ENCODE measurements around the gene RAD51B. TPM values are rescaled to one million over a fixed set of nuclear protein-coding genes. Genes with fewer than 3 reads are reported as not detected.

RAD51B gene
- polyA plus RNA-seq, 1 donor (not counting 4 experiments of a cell fraction or from before 2014, with no cell fraction given) = 13.3 TPM

- Histone ChIP-seq H3K27ac (ENCODE audit: control insufficient read depth, insufficient read depth, low read length) (no peak overlapping the region), H3K79me2 (ENCODE audit: control insufficient read depth, insufficient read depth, low read length) (no peaks in the 10 kb centered on the region), H3K36me3 (ENCODE audit: control insufficient read depth in 2 of 2, extremely low read depth in 1 of 2, insufficient read depth in 2 of 2, low read length in 2 of 2) (no peaks in the 10 kb centered on the region), H3K4me3 (ENCODE audit: control insufficient read depth in 2 of 3, extremely low read depth in 1 of 3, insufficient read depth in 2 of 3, low read depth in 1 of 3, low read length in 3 of 3) (no peak overlapping the region), H4K20me1 (ENCODE audit: control insufficient read depth, extremely low read depth, insufficient read depth, low read length) (no peaks in the 10 kb centered on the region), H3K9me1 (ENCODE audit: control insufficient read depth, extremely low read depth, insufficient read depth, low read length) (no peaks in the 10 kb centered on the region), H3K9ac (ENCODE audit: control insufficient read depth, extremely low read depth, insufficient read depth, low read length) (no peak overlapping the region), H2AFZ (ENCODE audit: control insufficient read depth, low read length) (no peak overlapping the region), H3K9me3 (ENCODE audit: control insufficient read depth, low read depth, low read length) (no peaks in the 10 kb centered on the region), H3K27me3 (ENCODE audit: control insufficient read depth, extremely low read depth, insufficient read depth, low read length) (no peaks in the 10 kb centered on the region), H3K4me2 (ENCODE audit: control insufficient read depth, extremely low read depth, insufficient read depth, low read depth, low read length) (no peak overlapping the region), H3K4me1 (ENCODE audit: control insufficient read depth, extremely low read depth, insufficient read depth, low read length) (no peaks in the 10 kb centered on the region)
- TF ChIP-seq EZH2 (IDR thresholded peaks at IDR 0.05; ENCODE audit: low read length) (no peak), CTCF (optimal IDR thresholded peaks at IDR 0.05 in 1 of 3, IDR thresholded peaks at IDR 0.05 in 1 of 3, conservative IDR thresholded peaks at IDR 0.05 in 1 of 3; ENCODE audit: extremely low read depth in 1 of 3, insufficient read depth in 2 of 3, low read length in 3 of 3) (no peak)
- DNase-seq (ENCODE audit: low read depth, low spot score) (no peak), FAIRE-seq (no peak)
- dilution Hi-C loops (cut with MboI; ENCODE audit: extremely low pct_ligation_motif_present, low sequenced_read_pairs) = no loop called here
These were observed 473.0 kb downstream of the RAD51B start for GRCh38 chr14:68292441-68293215.

GRCh38 chr14:68293404-68293803 is 473.8 kb downstream of the RAD51B start:
- no peaks in the 10 kb centered on the region for H3K79me2 ChIP-seq (ENCODE audit: control insufficient read depth, insufficient read depth, low read length)
- H3K27ac ChIP-seq (ENCODE audit: control insufficient read depth, insufficient read depth, low read length) = no peak overlapping the region
- H3K4me2 ChIP-seq (ENCODE audit: control insufficient read depth, extremely low read depth, insufficient read depth, low read depth, low read length) = no peak overlapping the region
- H3K4me1 ChIP-seq (ENCODE audit: control insufficient read depth, extremely low read depth, insufficient read depth, low read length) = no peaks in the 10 kb centered on the region
- DNase-seq (ENCODE audit: low read depth, low spot score) = no peak
- no peaks in the 10 kb centered on the region for H3K36me3 ChIP-seq (ENCODE audit: control insufficient read depth in 2 of 2, extremely low read depth in 1 of 2, insufficient read depth in 2 of 2, low read length in 2 of 2)
- dilution Hi-C loops (cut with MboI; ENCODE audit: extremely low pct_ligation_motif_present, low sequenced_read_pairs) = no loop called here
- H2AFZ ChIP-seq (ENCODE audit: control insufficient read depth, low read length) = no peak overlapping the region
- no peaks in the 10 kb centered on the region for H3K9me3 ChIP-seq (ENCODE audit: control insufficient read depth, low read depth, low read length)
- TF ChIP-seq EZH2 (IDR thresholded peaks at IDR 0.05; ENCODE audit: low read length) = no peak
- TF ChIP-seq CTCF (optimal IDR thresholded peaks at IDR 0.05 in 1 of 3, IDR thresholded peaks at IDR 0.05 in 1 of 3, conservative IDR thresholded peaks at IDR 0.05 in 1 of 3; ENCODE audit: extremely low read depth in 1 of 3, insufficient read depth in 2 of 3, low read length in 3 of 3) = no peak
- H3K9ac ChIP-seq (ENCODE audit: control insufficient read depth, extremely low read depth, insufficient read depth, low read length) = no peak overlapping the region
- no peak overlapping the region for H3K4me3 ChIP-seq (ENCODE audit: control insufficient read depth in 2 of 3, extremely low read depth in 1 of 3, insufficient read depth in 2 of 3, low read depth in 1 of 3, low read length in 3 of 3)
- H4K20me1 ChIP-seq (ENCODE audit: control insufficient read depth, extremely low read depth, insufficient read depth, low read length) = no peaks in the 10 kb centered on the region
- H3K9me1 ChIP-seq (ENCODE audit: control insufficient read depth, extremely low read depth, insufficient read depth, low read length) = no peaks in the 10 kb centered on the region
- no peak for FAIRE-seq
- no peaks in the 10 kb centered on the region for H3K27me3 ChIP-seq (ENCODE audit: control insufficient read depth, extremely low read depth, insufficient read depth, low read length)

Measured in keratinocyte (primary cell).